Hematopoietic multipotent progenitor cell (in vitro differentiated cells): ENCODE measurements around the gene MAP3K8. TPM values are rescaled to one million over a fixed set of nuclear protein-coding genes. Genes with fewer than 3 reads are reported as not detected.
"Not testable (repeated sequence)": the region's sequence is repeated elsewhere in the genome, so short reads cannot be mapped to it uniquely, and the experiment has no call there.

Experiments
- DNase-seq, 3 donors: peaks; one replicate each; pipeline ENCODE4 v3.0.0-alpha.2; 2011 to 2015; ENCODE audit warnings: low read depth in 2 of 3, low spot score in 2 of 3
- total RNA-seq: library from RNA; depleted of rRNA; stranded (reverse); fragments of >200 nt; gene quantifications from one replicate; pipeline ENCODE4 v1.2.3, GENCODE V29; 2012

The MAP3K8 gene
- total RNA-seq, 1 donor = 10.2 TPM

DNA sequence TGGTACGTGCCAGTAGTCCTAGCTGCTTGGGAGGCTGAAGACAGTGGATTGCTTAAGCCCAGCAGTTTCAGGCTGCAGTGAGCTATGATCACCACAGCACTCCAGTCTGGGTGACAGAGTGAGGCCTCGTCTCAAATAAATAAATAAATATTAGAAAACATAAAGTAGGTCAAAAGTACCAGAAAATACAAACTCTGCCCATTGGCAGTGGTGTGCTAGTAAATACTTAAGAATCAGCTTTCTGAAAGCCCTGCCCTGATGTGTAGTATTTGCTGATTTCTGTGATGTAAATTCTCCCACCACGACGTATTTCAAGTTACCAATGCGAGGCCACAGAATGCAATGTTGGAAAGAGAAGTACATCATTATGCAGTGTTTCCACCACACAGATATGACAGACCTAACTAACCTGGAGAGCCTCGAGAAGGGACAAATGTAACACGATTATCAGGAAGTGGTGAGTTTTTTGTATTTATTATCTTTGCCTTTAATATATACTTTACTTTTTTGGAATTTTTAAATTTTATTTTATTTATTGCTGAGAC lies 11.8 kb upstream of the MAP3K8 start:
- peak in 1 of 3 donors; percentile 32 for DNase-seq

DNA sequence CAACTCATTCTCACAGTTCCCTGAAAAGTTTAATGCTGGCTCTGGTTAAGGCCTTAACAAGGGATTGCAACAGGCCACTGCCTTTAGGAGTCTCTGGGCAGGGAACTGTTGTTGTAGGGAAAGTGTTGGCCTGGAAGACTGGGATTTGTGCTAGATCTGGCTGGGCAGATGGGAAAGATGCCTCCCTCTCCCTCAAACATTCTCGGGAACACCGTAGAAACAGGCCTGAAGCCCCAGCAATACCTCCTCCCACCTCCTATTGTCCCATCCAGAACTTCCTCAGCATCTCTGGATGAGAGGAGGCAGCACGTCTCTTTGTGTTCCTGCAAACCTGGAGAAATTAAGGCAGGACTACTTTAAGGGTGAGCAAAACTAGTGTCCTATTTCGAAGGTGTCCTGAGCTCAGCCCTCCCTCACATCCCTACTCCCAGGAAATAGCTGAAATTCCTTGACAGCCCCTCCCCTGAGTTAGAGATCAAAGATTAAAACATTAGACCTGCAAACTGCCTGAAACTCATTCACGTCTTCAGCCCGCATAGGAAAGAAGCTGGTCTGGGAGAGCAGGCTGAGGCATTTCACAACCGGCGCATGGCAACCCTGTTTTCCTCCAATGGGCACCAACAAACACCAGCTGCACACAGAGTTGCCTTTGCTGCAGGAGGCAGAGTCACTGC lies 10.9 kb upstream of the MAP3K8 start:
- DNase-seq = peak in 1 of 3 donors; percentile 66

DNA sequence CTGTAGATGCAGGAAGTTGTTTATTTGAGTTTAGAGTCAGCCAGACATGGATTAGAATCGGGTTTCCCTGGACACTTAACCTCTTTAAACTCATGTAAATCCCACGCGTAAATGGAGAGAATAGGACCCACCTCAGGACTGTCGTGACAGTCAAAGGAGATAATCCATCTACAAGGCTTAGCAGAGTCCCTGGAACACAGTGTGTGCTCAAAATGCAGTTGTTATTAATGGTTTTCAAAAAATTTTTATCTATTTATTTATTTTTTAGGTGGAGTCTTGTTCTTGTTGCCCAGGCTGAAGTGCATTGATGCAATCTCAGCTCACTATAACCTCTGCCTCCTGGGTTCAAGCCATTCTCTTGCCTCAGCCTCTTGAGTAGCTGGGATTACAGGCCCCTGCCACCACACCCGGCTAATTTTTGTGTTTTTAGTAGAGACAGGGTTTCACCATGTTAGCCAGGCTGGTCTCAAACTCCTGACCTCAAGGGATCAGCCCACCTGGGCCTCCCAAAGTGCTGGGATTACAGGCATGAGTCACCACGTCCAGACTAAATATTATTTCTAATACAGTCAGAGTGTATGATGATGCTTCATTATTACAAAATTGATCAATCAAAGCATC lies 10.2 kb upstream of the MAP3K8 start:
- DNase-seq = not testable (repeated sequence)

DNA sequence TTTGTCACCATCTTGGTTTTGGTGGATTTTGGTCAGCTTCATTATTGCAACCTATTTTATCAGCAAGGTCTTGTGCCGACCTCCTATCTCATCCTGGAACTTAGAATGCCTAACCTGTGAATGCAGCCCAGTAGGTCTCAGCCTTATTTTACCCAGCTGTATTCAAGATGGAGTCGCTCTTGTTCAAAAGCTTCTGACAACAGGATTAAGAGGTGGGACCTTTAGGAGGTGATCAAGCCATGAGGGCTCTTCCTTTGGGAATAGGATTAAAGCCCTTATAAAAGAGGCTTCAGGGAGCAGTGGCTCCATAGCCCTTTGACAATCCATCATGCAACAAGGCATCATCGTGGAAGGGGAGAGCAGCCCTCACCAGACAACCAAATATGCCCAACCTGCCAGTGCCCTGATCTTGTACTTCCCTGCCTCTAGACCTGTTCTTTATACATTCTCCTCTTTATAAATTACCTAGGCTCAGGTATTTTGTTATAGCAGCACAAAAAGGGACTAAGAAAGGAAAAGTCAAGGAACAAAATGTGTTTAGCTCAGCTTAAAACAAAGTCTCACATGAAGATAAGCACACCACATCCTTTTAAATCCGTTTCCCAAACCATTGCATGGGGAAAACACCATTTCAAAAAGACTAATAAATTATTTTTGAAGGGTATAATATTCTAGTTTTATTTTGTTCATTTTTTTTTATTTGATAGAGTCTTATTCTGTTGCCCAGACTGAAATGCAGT lies 8.5 kb upstream of the MAP3K8 start:
- DNase-seq = no peak

DNA sequence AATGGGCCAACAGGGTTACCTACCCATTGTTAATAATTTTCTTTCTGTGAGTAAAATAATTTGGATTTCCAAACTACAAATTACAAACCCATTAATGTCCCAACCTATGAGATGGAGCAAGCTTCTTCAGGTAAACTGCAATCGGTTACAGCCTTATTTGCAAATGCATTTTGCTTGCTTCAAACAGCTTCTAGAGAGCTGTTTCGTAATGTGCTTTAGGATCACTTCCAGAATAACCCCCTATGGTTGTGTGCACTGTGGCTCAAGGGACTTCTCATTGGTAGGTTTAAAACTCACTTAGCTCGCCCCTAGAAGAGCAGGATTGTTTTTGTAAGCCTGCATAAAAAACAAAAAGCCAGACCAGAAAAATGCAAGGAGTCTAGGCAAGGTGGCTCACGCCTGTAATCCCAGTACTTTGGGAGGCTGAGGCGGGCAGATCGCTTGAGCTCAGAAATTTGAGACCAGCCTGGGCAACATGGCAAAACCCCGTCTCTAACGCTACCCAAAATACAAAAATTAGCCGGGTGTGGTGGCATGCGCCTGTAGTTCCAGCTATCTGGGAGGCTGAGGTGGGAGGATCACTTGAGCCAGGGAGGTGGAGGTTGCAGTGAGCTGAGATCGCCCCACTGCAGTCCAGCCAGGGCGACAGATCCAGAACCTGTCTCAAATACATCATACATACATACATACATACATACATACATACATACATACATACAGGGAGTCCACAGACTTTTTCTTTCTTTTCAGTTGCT lies 3.3 kb upstream of the MAP3K8 start:
- no peak for DNase-seq

DNA sequence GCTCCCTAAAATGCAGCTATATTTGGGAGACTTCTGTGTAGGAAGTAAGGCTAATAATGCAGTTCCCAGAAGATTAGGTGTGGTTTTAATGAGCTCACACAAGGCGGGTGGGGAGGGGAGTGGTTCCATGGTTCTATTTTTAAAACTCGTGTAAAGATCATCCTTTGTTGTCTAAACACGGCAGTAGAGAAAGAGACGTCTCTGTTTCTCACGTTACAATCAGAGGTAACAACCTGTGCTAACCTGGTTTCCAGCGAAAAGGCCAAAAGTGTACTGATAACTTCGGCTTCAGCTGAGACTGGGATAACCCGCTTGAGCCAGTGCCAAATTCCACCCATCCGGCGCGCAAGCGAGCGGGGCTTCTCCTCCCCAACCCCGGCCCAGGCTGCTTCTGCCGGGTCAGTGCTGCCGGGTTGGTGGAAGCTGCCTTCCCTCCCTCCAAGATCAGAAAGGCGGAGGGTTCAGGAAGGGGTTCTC lies 2.5 kb upstream of the MAP3K8 start:
- DNase-seq = no peak

DNA sequence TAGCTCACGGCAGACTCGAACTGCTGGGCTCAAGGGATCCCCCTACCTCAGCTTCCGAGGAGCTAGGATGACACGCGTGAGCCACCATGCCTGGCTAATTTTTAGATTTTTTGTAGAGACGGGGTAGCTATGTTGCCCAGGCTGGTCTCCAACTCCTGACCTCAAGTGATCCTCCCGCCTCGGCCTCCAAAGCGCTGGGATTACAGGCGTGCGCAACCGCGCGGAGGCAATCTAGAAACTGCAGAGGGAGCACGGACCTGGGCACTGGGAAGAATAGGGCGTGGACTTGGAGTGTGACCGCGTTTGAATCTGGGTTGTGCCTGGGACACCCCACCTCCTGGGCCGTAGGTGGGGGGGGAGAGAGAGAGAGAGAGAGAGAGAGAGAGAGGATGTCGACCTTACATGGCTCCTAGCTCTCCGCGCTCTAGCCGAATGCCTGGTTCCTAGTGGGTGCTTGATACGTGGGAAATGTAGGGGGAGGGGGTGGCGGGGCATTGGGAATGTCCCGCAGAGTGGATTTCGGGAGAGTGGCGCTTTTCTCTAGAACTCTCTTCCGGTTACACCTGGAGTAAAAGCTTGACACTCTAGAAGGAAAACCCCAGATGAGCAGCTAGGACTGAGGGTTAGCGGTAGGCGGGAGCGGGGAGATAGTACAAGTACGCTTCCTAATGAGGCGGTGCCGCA lies 1.2 kb upstream of the MAP3K8 start:
- DNase-seq = peak in 2 of 3 donors; percentile 28 to 38

DNA sequence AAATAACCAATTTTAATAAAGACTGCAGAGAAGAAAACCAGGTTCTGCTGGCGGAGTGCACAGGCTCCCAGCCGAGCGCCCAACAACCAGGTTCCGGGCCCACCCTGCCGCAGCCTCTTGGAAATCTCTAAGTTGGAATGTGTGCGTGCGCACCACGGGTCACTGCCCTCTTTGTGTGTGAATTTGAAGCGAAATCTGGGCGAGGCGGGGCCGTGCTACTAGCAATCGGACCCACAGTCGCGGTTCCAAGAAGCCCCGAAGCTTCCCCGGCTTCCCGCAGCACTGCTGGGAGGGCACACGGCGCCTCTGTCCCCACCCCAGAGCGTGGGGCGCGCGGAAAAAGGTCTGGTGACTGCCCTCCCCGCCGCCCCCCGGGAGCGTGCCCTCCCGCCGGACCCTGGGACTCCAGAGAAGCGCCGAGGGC lies 666 bp upstream of the MAP3K8 start:
- peak in 2 of 3 donors; percentile 65 to 76 for DNase-seq

DNA sequence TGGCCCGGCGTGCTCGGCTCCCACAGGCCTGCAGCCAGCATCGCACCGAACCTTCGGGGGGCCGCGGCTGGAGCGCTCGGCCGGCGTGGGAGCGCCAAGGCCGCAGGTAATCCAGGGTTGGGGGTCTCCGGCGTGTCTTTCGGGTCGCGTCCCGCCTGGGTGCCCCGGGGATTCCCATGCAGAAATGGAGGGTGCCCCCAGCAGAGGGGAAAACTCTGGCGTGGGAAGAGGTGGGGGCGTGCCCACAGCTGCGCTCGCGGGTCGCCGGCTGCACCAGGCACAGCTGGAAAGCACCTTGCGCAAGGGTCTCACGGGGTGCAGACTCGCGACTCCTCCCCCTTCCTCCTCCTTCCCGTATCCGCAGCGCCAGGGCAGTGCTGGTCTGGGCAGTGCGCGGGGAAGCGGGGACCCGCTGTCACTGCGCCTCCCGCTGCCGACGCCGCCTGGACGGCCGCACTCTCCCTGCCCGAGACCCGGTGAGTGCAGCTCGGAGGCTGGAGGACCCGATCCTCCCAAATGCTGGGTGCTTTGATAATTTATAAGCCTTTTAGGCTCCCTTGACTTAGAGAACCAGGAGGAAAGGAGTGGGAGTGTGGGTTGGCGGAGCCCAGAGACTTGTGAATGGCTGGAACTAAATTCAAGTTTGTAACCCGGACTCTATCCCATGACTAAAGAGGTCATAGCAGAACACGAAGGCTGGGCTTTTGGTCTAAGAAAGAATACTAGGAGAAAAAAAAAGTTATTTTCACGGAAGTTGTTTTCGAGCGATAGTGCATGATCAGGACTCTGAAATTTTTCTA lies 489 bp downstream of the MAP3K8 start:
- peak in 2 of 3 donors; percentile 71 to 82 for DNase-seq

DNA sequence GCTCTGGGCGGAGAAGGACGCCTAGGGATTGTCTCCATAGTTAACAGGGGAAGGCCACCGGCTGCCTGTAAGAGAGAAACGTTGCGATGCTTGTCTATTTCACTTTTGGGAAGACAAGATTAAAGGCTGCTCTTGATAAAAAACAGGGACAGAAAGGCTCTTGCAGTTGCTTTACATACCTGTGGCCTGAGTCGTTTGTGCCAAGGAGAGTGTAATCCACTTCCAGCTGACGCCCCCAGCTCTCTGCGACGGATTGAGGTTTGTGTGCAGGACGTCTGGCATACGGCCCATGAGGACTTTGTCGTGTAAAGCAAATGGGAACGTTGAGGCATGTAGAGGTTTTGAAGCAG lies 1.1 kb downstream of the MAP3K8 start:
- no peak for DNase-seq

DNA sequence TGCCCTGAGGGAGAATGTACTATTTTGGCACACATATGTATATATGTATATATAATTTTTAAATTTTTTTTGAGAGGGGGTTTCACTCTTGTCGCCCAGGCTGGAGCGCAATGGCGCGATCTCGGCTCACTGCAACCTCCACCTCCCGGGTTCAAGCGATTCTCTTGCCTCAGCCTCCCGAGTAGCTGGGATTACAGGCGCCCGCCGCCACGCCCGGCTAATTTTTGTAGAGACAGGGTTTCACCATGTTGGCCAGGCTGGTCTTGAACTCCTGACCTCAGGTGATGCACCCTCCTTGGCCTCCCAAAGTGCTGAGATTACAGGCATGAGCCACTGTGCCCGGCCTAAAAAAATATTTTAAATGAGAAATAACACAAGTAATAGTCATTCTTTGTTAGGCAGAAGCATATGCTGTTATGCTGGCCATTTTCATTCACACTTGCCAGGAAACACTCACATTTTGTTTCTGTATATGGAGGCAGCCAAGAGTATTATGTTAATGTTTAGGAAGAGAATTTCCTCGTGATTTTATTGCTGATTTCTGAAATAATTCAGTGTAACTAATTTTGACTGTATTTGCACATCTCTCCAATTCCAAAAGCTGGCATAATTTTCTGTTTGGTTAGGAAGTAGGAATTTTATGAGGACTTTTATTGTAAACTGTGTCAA lies 1.6 kb downstream of the MAP3K8 start:
- DNase-seq = not testable (repeated sequence)

DNA sequence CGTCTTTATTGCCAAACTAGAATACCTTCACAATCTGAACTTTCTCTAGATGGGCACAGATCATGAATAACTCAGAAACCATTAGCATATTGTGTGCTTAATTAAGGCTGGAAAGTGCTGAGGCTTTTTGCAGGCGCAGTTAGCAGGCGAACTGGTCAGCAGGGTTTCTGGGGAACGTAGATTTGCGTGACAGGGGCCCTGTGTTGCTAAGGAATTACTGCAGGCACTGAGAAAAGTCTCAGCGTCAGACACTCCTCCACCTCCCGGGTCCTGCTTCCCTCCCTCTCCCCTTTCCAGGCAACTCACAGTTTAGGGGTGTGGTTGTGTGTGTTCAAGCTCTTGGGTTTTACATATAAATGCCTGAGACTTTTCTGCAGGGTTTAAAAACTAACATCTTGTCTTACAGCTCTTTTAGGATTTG lies 2.2 kb downstream of the MAP3K8 start:
- DNase-seq = no peak

DNA sequence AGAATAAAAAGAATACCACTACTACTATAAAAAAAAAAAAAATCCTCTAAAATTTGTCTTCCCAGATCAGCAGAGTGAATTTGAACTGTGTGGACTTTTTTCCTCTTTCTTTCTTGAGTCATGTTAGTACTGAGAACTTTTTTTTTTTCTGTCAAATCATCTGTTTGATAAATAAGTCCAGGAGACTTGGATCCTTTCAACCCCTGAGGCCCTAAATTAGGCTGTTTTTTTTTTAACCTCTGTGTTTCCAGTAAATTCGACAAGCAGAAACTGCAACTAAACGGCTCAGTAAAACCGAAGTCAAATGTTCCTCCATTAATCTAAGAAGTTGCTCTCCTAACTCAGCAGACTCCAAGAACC lies 2.7 kb downstream of the MAP3K8 start:
- no peak for DNase-seq

DNA sequence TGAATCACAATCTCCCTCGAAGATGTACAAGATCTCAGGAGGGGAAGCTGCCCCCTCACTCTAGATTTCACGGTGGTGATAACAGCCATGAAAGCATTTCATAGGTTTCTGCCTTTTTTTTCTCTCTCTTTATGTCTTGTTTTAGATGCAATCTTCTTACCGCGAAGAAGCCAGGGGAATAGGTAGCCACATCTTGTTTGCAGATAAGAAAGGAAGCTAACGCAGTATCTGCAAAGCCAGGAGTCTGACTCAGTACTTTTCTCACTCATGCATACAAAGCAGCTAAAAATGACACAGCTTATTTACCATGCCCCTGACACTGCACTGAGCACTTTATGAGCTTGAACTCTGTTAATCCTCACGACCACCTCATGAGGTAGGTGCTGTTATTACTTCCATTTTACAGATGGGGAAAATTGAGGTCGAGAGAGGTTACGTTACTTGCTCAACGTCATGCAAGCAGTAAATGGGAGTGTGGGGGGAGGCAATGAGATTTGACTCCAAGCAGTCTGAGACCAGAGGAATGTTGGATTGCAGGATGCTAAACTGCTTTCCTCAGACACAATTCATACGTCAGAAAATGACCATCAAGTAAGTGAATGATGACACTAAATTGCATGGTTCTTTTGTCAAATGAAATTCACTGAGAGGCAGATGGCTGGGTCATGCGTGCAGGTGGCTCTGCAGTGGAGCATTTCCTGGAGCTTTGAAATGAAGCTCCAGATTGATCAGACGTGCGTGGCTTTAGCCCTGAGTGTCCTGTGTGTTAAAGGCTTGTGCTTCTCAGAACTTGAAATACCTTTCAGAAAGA lies 3.3 kb downstream of the MAP3K8 start:
- peak in 2 of 3 donors; percentile 73 to 74 for DNase-seq

DNA sequence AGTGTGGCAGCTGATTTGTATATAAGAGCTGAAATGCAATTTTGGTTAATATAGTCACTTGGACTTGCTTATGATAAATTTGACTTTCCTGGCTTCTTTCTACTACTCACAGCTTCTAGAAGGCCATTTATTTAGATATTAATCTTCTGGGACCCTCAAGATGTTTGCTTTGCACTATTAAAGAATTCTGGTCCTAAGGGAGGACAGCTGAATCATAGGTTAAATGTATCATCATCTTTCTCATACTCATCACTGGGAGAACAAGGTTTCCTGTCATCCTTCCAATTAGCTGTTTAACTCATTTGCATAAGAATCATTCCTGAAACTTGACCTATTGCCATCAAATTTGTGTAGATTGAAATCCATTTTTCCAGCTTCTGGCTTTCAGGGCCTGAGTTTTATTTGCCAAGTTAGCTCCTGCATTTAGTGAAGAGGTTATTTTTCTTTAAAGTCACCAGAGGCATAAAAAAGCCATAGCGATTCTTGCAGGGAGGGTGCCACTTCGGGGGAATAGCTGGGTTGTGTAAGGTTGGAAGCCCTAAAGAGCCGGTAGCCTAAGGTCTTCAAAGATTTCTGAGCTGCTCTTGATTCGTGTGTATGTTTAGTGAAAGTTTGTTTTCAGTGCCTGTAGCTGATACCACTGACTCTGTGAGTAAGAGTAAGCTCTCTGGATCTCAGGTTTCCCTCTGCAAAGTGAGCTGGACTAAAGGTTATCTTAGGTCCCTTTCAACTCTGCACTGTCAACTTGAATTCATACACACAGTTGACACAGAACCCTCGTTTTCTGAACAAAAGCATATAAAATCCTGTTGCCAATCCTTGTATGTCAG lies 4.3 kb downstream of the MAP3K8 start:
- no peak for DNase-seq

DNA sequence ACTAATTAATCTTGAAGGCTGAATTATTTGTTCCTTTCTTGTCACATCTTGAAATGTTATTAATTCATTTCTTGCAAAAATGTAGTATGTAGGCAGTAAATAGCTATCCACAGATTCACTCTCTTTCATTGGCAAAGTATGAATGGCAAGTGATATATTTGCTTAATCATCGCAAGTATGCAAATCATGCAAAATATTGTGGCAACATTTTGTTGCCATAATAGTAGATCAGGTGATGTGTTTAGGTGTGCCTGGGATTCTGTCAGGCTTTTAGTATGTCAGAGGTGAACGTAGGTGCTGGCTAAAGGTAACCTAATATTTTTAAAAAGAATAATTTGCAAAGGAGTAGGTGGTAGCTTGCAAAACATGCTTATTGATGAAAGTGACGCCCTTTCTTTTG lies 5.9 kb downstream of the MAP3K8 start:
- no peak for DNase-seq

DNA sequence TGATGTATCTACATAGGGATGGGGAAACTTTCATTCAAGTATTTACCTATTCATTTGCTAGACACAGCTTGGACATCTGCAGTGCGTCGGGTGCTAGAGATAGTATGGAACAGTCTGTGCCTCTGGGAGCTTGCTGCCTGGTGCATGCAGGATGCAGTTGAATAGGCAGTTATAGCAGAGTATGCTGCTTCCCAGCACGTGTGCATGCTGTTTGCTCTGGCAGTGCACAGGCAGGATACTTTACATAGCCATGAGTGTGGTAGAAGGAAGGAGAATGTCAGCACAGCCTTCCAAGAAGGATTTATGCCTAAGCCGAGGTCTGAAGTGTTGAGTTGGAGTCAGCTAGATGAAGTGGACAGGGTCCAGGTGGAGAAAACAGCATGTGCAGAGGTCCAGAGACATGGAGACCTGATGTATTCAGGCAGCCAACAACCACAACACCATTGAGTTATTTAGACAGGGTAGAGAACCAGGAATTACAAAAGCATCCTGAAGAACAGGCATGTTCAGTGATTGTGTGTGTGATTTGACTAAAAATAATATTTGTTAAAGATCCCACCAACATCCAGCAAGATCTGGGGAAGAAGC lies 8.1 kb downstream of the MAP3K8 start:
- no peak for DNase-seq
